CD4-positive, alpha-beta T cell treated with Interferon gamma for 1 hour (primary cell): Measurements from ENCODE around the gene PSAPL1.

Experiments used
- DNase-seq: peaks from one replicate; pipeline ENCODE4 v3.0.0-alpha.2; 2020

The PSAPL1 gene

DNA sequence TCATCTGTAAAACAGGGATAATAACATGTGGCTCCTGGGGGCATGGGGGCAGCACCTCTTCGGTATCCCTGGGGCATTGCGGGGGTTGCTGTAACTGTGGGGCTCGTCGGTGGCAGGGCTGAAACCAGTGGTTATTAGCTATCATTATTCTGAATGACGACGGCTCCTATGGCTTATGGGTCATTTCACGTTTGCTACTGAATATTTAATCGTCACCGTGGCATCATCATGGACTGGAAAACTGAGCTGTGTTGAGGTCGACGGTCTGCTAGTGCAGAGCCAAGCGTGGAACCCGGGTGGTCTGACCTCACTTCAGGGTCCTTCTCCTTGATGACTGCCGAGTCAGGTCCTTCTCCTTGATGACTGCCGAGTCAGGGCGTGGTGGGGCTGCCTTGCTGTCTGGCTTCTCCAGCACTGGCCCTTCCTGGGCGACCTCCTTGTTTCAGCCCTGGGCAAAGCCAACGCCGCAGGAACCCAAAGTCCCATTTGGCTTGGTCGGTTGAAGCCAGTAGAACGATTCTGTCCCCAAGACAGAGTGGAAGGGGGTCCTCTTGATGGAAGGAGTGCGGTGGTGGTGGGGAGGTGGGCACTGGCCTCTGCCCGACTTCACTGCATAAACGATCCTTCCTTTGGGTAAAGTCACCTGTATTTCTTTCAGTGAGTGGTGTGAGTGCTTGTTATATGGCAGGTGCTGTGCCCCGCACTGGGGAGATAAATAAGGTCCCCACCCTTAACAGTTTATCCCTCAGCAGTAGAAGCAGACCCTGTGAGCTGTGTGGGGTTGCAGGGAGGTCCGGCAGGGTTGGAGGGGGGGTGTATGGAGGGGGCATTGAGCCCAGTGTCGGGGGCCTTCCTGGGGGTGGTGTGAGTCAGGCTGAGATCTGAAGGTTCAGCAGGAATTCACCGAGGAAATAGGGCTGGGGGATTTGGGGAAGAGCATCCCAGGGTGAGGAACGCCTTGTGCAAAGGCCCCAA is 40.8 kb downstream of the PSAPL1 start:
- DNase-seq: no peak

DNA sequence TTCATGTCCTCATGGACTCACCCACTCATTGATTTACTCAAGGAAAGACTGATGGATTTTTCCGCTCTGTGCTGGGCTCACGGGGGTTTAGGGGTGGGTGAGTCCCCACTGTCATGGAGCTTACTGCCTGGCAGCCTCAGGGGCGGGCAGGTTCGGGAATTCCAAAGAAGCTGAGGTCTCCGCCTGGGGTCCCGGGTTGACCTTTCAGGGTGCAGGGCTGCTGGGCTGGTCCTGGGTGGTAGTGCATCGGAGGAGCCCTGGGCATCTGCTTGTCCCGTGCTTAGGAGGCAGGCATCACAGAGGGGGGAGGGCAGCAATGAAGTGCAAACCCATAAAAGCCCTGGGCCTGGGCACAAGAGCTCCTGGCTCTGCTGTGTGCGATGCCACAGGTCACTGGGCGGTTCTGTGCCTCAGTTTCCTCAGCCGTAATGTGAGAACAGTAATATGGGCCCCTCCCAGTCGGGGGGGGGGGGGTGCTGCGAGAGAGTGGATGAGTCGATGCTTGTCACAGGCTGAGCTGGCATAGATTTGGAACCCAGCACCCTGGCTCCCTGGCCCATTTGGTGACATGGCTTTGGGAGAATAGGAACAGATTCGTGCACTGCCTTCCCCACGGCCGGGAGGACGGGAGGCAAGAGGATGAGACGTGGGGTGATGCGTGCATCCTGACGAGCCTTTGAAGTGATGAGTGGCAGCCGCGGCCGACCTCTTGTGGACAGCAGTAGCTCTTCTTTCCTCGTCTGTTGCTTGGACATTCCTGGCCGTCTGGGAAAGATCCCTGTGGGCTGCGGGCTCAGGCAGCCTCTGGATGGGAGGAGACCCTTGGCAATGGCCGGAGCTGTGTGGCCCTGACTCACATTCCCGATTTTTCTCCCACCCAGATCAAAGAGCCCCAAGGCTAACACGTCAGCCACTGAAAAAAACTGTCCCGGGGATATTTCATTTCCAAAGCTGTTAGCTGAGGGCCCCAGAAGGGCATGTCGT is 42.0 kb downstream of the PSAPL1 start:
- no peak for DNase-seq

DNA sequence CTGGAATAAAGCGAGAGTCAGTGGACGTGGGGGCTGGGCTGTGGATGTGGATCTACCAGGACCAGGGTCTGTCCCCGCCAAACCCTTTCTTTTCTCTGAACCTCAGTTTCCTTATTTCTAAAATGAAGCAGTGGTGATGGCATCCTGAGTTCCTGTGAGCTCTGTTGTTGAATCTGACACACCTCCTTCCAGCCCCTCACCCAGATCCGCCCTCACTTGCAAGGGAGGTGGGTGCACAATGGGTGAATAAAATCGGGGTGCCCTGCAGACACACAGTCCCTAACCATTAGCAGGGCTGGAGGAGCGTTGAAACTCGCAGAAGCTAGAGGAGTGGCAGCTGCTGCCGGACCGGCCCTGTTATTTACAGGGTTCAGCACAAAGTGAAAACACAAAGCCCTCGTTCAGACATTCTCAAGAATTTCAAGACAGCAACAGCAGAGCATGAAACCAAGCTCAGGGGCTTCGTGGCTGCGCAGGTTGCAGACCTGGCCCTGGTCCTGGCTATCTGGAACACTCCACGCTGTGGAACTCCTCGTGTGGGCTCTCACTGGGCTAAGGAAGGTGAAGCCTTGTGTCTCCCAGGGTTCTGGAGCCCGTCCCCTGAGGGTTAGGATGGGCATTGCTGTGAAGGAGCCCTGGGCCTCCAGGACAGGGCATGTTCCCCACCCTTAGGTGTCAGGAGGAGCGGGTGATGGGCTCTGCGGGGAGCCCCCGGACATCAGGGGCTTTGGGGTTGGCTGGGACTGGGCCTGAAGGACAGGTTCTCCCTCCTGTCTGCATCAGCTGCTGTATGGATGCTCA is 42.9 kb downstream of the PSAPL1 start:
- DNase-seq: no peak

DNA sequence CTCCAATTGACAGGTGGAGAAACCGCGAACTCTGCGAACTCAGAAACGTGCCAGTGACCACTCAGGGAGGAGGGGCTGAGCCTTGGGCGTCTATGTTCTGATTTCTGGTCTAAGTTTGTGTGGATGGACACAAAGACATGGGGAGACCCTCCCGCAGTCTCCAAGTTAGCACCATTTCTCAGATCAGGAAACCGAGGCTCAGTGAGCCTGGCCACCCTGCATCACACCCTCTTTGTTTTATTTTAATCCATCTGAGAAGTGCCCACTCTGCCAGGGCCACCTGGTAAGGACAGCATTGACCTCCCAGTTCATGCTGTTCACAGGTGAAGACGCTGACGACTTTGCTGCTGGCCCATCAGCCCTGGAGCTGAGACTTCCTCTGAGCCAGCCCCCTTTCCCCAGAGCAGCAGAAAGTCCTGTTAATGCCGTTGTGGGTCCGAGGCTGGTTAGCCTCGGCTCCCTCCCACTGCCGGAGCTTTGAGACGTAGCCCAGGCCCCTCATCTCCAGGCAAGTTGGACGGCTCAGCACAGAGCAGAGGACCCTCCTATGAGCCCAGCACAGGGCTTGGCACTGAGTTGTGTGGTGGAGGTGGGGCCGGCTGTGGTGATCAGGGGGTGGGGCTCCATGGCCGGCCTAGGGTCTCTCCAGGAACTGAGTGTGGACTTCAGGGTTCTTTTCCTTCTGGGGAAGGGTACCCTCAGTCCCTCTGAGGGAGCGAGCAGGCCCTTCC is 43.7 kb downstream of the PSAPL1 start:
- DNase-seq: no peak

DNA sequence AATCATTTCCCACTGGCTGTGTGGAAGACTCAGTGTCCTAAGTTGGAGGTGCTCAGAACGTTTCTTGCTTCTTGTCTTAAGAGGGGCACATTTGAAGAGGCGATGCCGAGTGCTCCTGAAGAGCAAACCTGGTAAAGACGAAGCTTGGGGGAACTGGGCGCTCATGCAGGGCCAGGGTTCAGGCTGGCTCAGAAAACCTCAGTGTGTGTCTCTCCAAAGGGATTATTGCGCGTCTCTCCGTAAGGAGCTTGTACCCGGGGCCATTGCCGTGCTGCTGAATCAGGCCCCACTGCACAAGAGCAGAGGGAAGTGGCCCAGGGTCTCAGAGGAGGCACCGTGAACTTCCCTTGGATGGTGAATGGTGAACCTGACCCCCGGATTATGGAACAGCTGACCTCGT is 44.4 kb downstream of the PSAPL1 start:
- no peak for DNase-seq

DNA sequence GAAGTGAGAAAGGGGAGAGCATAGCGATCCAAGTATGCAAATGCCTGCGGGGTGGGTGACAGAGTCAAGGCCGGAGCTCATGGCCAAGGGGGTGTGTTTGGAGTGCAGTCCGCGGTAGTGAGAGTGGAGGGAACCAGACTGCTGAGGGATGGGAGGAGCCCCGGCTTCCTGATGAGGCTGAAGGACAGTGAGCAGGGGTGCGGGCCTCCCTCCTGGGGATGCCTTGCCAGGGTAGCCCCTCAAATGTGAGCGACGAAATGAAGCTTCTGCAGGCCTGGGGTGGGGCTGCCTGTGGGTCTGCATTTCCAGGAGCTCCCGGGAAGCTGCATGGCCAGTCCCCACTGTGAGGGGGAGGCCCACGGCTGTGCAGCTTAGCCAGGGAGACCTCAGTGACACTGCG is 45.0 kb downstream of the PSAPL1 start:
- no peak for DNase-seq

DNA sequence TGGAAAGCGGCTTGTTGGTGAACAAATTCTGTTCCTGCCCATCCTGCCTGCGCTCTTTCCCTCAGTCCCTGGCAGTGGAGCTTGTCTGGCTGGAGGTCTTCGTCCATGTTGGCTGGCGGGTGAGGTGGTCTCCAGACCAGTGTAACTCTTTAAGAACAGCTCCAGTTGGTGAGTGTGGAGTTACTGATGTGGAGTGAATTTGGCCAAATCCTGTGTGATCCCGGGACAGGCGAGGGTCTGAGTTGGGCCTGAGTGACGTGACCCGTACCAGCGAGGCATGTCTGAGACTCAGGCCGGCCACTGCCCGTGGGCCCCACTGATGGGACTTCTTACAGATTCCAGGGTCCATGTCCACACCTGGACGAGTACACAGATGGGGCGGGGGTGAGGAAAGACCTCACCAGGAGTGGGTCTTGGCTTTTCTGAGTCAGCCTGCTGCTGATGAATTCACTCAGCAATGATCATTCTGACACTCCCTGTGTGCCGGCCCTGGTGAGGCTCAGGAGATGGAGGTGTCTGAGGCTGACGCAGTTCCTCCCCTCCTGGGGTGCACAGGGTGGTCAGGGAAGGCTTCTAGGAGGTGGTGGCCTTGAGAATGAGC is 45.5 kb downstream of the PSAPL1 start:
- DNase-seq: no peak

DNA sequence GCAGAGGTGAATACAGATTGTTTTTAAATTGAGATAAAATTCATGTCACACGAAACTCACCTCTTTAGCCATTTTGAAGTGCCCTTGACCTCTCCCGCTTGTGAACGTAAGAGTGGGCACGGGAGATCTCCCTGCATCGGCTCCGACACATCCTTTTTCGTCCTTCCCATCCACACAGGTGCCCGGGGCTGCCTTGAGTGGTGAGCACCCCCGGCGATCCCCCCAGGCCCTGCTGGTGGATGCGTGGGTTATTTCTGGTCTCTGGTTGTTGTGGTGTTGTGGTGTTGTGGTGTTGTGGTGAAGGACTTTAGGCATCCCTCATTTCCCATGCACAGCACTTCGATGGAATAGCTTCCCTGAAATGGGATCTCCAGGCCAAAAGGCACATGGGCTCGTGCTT is 46.1 kb downstream of the PSAPL1 start:
- no peak for DNase-seq

DNA sequence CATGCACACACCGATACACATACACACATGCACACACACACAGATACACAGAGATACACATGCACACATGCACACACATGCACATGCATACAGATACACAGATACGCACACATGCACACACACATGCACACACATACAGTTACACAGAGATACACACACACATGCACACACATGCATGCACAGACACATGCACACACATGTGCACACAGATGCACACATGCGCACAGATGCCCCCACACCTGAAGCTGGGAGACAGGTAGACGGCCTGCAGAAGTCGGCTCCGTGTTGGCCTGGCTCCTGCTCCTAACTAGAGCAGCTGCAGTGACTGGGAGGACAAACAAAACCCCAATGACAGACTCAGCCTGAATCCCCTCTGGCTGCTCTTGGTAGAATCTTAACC is 46.8 kb downstream of the PSAPL1 start:
- DNase-seq: no peak

DNA sequence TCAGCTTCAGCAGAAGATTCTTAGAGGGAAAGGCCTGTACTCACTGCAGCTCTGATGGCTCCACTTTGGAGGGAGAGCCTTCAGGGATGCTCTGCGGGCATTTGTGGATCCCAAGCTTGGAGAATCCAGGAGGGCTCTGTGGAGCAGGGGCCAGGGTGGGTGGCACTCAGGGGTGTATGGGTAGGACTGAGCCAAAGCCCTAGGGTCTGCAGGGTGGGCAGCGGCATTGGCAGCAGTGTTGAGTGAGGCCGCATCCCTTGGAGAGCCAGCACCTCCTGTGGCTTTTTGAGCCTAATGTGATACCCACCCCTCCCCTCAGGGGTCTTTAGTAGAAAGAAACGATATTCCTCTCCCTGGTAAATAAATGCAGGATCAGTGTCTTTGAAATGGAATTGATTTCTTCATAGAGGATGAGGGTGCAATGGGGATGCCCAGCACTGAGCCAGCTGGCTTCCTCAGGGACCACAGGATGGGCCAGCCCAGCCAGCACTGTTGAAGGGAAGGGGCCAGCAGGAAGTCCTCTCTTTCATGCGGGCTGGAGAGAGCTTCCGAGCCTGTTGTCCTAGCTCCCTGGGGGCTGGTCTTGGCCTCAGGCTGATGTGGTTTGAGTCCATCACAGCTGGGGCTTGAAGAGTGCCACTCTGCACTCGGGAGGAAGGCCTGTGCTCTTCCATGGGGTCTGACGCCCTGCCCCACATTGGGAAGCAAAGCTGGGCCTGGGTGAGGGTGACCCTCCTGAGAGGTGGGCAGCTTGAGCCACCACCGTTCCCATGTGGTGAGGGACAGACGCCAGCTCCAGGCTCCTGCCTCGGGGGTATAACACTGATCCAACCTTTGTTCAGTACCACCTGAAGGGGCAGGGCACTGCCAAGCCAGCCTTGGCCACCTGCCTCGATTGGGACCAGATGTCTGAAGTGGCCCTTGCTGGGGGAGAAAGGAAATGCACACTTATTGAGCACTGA is 49.5 kb downstream of the PSAPL1 start:
- DNase-seq: no peak

DNA sequence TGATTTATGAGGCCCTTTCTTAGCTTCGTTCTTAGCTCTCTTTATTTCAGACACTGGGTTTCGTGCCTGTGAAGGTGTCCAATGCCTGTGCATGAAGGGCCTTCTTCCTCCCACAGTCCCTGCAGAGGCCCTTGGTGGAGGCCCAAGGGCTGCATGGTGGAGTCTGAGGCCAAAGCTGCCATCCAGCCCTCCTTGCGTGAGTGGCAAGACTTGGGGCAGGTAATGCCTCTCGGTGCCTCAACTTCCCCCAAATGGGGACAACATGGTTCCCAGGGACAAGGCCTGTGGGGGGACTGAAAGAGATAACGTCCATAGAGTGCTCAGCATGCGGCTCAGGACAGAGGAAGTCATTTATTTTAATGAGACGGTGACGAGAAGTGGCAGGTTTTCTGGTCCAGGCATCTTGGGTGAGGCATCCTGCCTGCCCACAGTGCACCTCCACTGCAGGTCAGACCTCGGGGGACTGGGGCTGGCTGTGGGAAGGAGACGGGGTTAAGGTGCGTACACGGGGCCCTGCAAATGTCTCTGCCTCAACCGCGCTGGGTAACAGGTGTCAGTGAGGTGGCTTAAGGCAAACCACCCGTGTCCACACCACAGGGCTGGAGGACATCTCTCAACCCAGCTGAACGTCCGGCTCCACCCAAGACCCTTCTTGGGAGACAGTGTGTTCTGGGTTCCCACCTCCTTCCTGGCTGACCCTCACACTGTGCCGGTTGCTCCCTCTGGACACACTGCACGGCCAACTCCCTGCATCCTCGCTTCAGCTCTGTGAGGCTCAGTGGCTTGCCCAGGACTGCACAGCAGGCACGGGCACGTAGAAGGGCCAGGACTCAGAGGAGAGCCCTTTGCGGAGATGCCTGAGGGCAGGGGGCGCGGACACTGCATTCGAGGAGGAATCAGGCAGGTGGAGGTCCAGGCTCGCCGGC is 50.5 kb downstream of the PSAPL1 start:
- DNase-seq: no peak

DNA sequence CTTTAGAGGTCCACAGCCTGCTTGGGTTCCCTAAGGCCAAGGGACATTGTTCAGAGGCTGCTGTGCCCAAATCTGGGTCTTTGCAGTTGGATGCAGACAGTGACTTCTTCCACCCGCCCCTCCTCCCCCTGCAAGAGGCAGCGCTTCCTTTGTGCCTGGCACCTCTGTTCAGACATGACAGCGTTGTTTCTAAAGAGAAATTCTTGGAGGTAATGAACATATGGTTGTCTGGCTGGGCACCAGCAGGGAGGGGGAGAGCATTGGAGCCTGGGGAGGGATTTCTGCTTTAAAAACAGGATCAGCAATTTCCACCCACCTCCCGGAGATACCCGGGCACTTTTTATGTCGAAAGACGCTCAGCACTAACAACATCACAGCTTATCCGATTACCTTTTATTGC is 51.5 kb downstream of the PSAPL1 start:
- no peak for DNase-seq

DNA sequence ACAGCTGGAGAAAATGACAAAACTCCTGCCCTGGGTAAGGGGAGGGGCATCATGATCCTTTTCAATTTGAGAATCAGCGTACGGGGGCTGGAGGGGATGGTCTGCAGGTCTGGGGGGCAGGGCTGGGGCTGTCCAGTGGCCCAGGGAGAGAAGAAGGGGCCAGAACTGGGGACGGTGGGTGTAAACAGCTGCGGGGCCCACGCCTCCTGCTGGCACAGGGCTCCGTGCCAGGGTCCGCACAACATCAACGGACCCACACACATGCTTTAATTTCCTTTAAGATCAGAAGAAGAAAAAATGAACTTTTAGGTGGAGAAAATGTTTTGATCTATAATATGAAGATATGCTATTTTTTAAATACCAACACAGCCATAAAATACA is 52.1 kb downstream of the PSAPL1 start:
- DNase-seq: no peak

DNA sequence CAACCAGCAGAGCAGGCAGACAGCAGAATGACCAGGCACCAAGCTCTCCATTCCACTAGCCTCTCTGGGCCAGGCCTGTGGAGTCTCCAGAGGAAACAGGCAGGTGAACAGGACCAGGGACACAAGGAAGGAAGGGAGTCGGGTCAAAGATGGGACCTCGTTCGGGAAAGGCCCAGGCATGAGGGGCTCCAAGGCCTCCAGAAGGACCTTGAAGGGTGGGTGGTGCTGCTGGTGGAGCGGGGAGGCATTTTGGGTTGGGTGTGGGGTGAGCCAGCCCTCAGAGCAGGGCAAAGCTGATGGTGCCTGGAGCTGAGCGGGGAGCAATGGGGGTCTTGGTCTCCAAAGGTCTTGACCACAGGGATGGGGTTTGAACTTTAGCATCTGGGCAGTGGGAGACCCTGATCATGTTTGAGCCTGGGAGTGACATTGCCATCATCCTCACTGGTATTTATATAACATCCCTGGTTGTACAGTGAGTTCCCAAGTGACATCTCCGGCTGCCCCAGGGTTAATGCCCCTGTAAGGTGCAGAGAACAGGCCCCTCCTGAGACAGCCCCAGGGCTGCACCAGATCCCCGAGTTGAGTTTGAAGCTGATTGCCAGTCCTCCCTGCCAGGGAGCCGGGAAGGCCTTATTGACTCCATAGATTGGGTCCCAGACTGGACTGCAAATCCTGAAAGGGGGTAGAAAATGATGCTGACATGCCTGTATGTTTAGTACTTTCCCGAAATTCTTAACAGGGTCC is 52.7 kb downstream of the PSAPL1 start:
- no peak for DNase-seq

DNA sequence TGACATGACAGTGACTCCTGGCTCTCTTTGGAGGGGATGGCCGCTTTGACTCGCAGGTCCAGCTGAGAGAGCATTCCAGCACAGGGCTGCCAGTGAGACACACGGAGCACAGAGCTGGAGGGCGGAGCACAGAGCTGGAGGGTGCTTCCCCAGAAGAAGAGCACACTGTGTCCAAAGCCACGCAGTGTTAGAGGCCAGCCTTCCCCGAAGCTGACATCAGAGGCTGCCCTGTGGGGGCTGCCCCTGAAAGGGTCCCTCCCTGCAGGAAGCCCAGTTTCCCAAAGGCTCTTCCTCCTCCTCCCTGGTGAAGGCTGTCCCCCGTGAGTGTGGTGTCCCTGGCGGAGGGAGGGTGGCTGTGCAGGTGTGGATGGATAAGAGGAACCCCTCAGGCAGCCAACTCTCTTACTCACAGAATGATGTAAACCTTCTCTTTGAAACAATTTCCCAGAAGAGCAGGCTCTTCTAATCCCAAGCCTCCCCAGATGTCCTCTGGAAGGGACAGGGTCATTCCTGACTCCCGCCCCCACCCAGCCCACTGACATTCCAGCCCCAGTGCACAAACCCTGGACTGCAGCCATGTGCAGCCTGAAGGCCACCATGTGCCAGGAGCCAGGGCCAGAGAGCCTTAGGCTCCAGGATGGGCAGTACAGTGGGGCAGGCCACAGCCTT is 53.4 kb downstream of the PSAPL1 start:
- no peak for DNase-seq
